ENCODE measurements around the gene OR52E8.

OR52E8 gene

DNA sequence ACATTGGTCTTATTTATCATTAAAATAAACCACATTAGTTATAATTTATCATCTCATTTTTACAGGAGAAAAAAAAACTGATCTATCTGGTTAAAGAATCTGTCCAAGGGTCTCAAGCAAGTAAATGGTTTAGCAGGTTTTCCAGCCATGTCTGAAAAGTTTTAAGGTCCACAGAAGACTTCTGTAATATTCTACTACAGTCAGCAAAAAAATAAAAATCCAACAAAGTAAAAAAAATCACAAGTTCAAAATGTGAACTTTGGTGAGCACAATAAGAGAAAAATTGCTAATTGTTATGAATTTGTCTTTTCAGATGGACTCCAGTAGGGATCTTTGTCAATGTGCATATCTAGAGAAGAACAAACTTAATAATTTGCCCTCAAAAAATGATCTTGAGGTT is 24.3 kb upstream of the OR52E8 start:
- in situ Hi-C loops (cut with MboI; ENCODE audit: low pct_unique_long_range_greater_than_20kb, low sequenced_read_pairs, unreplicated experiment) = no loop called here
- no peak for DNase-seq (ENCODE audit: low spot score)
- TF ChIP-seq, protein P1, sequence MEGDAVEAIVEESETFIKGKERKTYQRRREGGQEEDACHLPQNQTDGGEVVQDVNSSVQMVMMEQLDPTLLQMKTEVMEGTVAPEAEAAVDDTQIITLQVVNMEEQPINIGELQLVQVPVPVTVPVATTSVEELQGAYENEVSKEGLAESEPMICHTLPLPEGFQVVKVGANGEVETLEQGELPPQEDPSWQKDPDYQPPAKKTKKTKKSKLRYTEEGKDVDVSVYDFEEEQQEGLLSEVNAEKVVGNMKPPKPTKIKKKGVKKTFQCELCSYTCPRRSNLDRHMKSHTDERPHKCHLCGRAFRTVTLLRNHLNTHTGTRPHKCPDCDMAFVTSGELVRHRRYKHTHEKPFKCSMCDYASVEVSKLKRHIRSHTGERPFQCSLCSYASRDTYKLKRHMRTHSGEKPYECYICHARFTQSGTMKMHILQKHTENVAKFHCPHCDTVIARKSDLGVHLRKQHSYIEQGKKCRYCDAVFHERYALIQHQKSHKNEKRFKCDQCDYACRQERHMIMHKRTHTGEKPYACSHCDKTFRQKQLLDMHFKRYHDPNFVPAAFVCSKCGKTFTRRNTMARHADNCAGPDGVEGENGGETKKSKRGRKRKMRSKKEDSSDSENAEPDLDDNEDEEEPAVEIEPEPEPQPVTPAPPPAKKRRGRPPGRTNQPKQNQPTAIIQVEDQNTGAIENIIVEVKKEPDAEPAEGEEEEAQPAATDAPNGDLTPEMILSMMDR (IDR thresholded peaks at IDR 0.05; ENCODE audit: extremely low read depth, insufficient read depth, missing control alignments) = no peak

DNA sequence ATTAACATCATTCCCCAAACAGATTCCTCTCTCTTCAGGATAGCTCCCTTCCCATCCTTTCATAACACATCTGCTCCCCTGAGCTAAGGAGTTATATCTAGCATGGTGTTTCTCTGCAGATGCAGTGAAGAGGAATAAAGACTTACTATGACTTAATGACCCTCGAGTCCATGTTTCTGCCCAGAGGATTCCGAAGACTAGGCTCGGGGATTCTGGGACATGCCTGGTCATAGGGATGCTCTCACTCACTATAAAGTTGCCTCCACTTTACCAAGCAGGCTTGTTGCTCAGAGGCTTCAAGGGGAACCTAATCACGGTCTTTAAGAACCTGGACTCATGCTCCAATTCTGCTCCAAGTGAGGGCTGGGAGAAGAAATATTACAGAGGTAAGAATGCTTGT is 22.8 kb upstream of the OR52E8 start, which contains the start of gene OR52E4:
TSS of gene OR52E4 (plus strand) at position 301 of the 400 bp plus-strand sequence. CDS start 3,664 bp downstream, outside the sequence.
- DNase-seq (ENCODE audit: low spot score) = no peak
- in situ Hi-C loops (cut with MboI; ENCODE audit: low pct_unique_long_range_greater_than_20kb, low sequenced_read_pairs, unreplicated experiment) = no loop called here
- TF ChIP-seq, protein P1 (IDR thresholded peaks at IDR 0.05; ENCODE audit: extremely low read depth, insufficient read depth, missing control alignments) = no peak

DNA sequence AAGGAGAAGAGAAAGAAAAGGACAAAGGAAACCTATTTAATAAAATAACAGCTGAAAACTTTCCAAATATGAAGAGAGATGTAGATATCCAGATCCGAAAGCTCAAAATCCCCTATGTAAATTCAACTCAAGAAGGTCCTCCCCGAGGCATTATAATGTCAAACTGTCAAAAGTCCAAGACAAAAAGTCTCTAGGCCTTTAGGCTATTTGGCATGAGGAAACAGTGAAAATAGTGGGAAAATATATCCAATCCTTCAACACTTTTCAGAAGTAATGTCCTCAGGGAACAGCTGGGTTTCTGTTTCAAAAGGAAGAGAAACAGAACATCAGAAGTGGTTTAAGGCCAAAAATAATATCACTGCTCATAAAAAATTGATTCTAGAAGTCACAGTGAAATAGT is 21.1 kb upstream of the OR52E8 start:
- TF ChIP-seq, protein P1 (IDR thresholded peaks at IDR 0.05; ENCODE audit: extremely low read depth, insufficient read depth, missing control alignments) = no peak
- in situ Hi-C loops (cut with MboI; ENCODE audit: low pct_unique_long_range_greater_than_20kb, low sequenced_read_pairs, unreplicated experiment) = no loop called here
- DNase-seq (ENCODE audit: low spot score) = no peak

DNA sequence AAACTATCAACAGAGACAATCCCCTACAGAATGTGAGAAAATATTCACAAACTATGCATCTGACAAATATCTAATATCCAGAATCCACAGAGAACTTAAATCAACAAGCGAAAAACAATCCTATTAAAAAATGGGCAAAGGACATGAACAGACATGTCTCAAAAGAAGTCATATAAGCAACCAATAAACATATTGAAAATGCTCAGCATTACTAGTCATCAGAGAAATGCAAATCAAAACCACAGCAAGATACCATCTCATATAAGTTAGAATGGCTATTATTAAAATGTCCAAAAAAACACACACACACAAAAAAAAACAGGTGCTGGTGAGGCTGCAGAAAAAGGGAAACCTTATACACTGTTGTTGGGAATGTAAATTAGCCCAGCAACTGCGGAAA is 8.3 kb upstream of the OR52E8 start:
- in situ Hi-C loops (cut with MboI; ENCODE audit: low pct_unique_long_range_greater_than_20kb, low sequenced_read_pairs, unreplicated experiment) = no loop called here
- TF ChIP-seq, protein P1 (IDR thresholded peaks at IDR 0.05; ENCODE audit: extremely low read depth, insufficient read depth, missing control alignments) = no peak
- DNase-seq (ENCODE audit: low spot score) = no peak

DNA sequence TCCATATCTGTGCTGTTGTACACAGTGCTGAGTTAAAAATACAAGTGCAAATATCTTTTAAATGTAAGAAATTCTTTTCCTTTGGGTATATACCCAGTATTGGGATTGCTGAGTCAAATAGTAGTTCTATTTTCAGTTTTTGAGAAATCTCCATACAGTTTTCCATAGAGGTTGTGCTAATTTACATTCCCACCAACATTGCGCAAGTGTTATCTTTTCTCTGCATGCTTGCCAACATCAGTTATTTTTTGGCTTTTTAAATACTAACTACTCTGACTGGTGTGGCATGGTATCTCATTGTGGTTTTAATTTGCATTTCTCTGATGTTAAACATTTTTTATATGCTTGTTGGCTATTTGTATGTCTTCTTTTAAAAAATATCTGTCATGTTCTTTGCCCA is 6.5 kb downstream of the OR52E8 start:
- in situ Hi-C loops (cut with MboI; ENCODE audit: low pct_unique_long_range_greater_than_20kb, low sequenced_read_pairs, unreplicated experiment) = no loop called here
- TF ChIP-seq, protein P1 (IDR thresholded peaks at IDR 0.05; ENCODE audit: extremely low read depth, insufficient read depth, missing control alignments) = no peak
- no peak for DNase-seq (ENCODE audit: low spot score)

DNA sequence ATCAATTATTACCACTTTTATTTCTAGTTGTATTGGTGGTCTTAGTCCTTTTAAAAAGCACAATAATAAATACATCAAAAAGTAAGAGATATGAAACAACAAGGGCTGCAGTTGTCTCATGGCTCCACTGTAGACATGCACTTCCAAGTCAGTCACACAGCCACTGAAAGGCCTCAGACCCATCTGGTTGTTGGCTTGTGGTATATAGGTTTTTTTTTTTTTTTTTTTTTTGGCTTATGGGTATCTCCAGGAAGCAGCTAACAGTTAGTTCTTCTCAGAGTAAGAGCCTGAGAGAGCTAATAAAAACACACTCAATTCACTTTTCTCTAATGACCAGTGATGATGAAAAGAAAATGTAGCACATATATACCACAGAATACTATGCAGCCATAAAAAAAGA is 9.8 kb downstream of the OR52E8 start:
- TF ChIP-seq, protein P1 (IDR thresholded peaks at IDR 0.05; ENCODE audit: extremely low read depth, insufficient read depth, missing control alignments) = no peak
- in situ Hi-C loops (cut with MboI; ENCODE audit: low pct_unique_long_range_greater_than_20kb, low sequenced_read_pairs, unreplicated experiment) = no loop called here
- DNase-seq (ENCODE audit: low spot score) = no peak

DNA sequence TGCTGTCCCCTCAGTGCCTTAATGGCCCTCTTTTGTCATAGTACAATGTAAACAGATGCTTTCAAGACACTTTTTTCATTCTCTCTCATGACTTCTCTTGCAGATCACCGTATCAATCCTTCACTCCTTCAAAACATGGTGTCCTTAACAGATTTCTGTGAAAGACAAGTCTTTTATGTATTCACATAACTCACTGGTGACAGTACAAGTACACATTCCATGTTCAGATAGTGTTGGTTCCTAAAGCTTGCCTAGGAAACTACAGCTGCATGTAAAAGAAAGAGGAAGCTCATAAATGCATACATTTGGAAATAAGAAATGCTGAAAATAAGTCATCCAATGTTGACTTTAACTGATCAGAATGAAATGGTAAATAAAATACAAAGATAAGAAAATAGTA is 10.8 kb downstream of the OR52E8 start:
- in situ Hi-C loops (cut with MboI; ENCODE audit: low pct_unique_long_range_greater_than_20kb, low sequenced_read_pairs, unreplicated experiment) = no loop called here
- no peak for DNase-seq (ENCODE audit: low spot score)
- TF ChIP-seq, protein P1 (IDR thresholded peaks at IDR 0.05; ENCODE audit: extremely low read depth, insufficient read depth, missing control alignments) = no peak
